ENCODE results near the gene E2F1.

The E2F1 gene

GRCh38 chr20:33630507-33630906, 55.7 kb downstream of the E2F1 start:
- no peak for TF ChIP-seq CTCF (IDR thresholded peaks at IDR 0.05; ENCODE audit: low read depth, low read length)
- no peak overlapping the region for H3K27ac ChIP-seq
- no peak for DNase-seq
- H3K36me3 ChIP-seq, result peaks cover 82% of the 10 kb centered on the region
- no peaks in the 10 kb centered on the region for H3K27me3 ChIP-seq (ENCODE audit: insufficient read depth, low read depth, severe bottlenecking)
- no peaks in the 10 kb centered on the region for H3K9me3 ChIP-seq (ENCODE audit: severe bottlenecking)
- no peak overlapping the region for H3K4me3 ChIP-seq (ENCODE audit: low read depth, low read length)

GRCh38 chr20:33629979-33630378, 56.2 kb downstream of the E2F1 start:
- Histone ChIP-seq H3K36me3 (peaks cover 86% of the 10 kb centered on the region), H3K9me3 (ENCODE audit: severe bottlenecking) (no peaks in the 10 kb centered on the region), H3K4me3 (ENCODE audit: low read depth, low read length) (no peak overlapping the region), H3K27me3 (ENCODE audit: insufficient read depth, low read depth, severe bottlenecking) (no peaks in the 10 kb centered on the region), H3K27ac (no peak overlapping the region)
- DNase-seq, result no peak
- no peak for TF ChIP-seq CTCF (IDR thresholded peaks at IDR 0.05; ENCODE audit: low read depth, low read length)

- H3K27me3 ChIP-seq (ENCODE audit: insufficient read depth, low read depth, severe bottlenecking), result no peaks in the 10 kb centered on the region
- H3K27ac ChIP-seq, result no peak overlapping the region
- no peak overlapping the region for H3K4me3 ChIP-seq (ENCODE audit: low read depth, low read length)
- H3K36me3 ChIP-seq, result peaks cover 90% of the 10 kb centered on the region
- no peak for DNase-seq
- no peaks in the 10 kb centered on the region for H3K9me3 ChIP-seq (ENCODE audit: severe bottlenecking)
- no peak for TF ChIP-seq CTCF (IDR thresholded peaks at IDR 0.05; ENCODE audit: low read depth, low read length)
Measured at GRCh38 chr20:33629533-33629932, 56.7 kb downstream of the E2F1 start.

- Histone ChIP-seq H3K9me3 (ENCODE audit: severe bottlenecking) (no peaks in the 10 kb centered on the region), H3K4me3 (ENCODE audit: low read depth, low read length) (no peak overlapping the region), H3K36me3 (peaks cover 89% of the 10 kb centered on the region), H3K27me3 (ENCODE audit: insufficient read depth, low read depth, severe bottlenecking) (no peaks in the 10 kb centered on the region), H3K27ac (no peak overlapping the region)
- no peak for DNase-seq
- no peak for TF ChIP-seq CTCF (IDR thresholded peaks at IDR 0.05; ENCODE audit: low read depth, low read length)
Measured at GRCh38 chr20:33627577-33628216, 58.5 kb downstream of the E2F1 start.

GRCh38 chr20:33626190-33626589, 60.0 kb downstream of the E2F1 start:
- Histone ChIP-seq H3K27me3 (ENCODE audit: insufficient read depth, low read depth, severe bottlenecking) (no peaks in the 10 kb centered on the region), H3K4me3 (ENCODE audit: low read depth, low read length) (no peak overlapping the region), H3K9me3 (ENCODE audit: severe bottlenecking) (no peaks in the 10 kb centered on the region), H3K36me3 (peaks cover 86% of the 10 kb centered on the region), H3K27ac (no peak overlapping the region)
- no peak for DNase-seq
- no peak for TF ChIP-seq CTCF (IDR thresholded peaks at IDR 0.05; ENCODE audit: low read depth, low read length)
